GM18907 (cell line): ENCODE measurements around the gene PHYKPL.
"Not testable (repeated sequence)": the region's sequence is repeated elsewhere in the genome, so short reads cannot be mapped to it uniquely, and the experiment has no call there.

Experiments
- ATAC-seq: cut with Tn5 transposase; IDR thresholded peaks from one replicate; pipeline ENCODE4 v1.9.1; 2021; ENCODE audit warnings: mild to moderate bottlenecking, moderate library complexity; ENCODE audit not compliant: unreplicated experiment

Gene PHYKPL

DNA sequence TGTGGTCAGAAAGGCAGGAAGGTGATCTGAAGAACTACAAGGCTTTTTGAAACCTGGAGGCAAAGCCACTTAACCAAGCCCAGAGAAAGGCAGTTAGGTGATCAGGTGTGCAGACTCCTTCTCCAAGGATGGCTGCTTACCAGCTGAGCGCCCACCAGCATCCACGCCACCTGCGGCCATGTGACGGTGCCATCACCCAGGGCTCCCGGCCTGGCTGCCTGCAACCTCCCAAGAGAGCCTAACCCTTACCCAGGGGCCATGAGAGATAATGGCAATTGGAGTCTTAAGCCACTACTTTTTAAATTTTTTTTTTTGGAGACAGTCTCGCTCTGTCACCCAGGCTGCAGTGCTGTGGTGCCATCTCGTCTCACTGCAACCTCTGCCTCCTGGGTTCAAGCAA, 33.1 kb upstream of the PHYKPL start:
- ATAC-seq: no peak

DNA sequence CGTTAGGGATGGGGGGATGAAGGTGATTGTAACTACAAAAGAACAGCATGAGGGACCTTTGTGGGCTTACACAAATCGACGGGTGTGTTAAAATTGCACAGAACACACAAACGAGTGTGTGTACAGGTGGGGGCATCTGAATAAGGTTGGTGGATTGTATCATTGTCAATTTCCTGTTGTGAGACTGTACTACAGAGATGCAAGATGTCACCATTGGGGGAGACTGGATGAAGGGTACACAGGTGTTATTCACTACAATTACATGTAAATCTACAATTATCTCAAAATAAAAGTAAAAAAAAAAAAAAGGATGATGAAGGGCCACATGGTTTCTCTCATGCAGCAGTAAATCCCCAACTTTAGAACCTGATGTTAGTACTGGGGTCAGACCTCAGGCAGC, 31.4 kb upstream of the PHYKPL start:
- no peak for ATAC-seq

DNA sequence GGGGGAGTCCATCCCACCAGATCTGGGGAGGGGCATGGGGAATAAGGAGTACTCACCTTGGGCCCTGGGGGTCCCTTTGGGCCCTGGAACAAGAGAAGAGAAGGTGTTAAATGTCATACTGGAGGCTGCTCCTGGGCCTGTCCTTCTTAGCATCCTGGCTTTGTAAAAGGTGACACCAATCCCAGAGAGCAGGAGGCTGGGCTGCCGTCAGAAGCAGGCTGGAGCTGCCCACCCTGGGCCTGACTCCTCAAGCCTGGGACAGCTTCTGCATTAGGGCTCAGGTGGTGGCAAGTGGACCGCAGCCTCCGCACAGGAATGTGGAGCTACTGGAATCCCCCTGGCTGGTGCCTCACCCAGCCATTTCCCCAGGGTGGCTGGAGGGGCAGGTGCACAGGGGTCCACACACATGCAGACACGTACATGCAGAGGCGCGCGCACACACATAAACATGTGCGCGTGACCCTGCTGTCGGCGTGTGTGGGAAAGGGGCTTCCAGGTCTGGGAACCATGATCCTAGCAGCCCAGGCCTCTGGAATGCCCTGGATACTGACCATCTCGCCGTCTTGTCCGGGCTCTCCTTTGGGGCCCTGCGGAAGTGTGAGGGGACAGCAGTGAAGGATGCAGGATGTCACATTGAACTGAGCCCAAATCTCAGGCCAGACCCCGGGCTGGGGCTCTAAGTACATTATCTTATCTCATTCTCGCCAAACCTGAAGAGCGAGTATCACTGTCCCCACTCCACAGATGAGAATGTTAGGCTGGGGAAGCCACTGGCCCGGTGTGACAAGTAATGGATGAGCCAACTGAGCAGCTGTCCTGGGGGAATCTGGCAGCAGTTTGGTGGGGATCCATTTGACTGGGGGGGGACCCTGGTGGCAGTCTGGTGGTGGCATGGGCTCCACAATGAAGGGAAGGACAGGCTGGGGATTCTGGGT, 29.3 kb upstream of the PHYKPL start:
- ATAC-seq: no peak

DNA sequence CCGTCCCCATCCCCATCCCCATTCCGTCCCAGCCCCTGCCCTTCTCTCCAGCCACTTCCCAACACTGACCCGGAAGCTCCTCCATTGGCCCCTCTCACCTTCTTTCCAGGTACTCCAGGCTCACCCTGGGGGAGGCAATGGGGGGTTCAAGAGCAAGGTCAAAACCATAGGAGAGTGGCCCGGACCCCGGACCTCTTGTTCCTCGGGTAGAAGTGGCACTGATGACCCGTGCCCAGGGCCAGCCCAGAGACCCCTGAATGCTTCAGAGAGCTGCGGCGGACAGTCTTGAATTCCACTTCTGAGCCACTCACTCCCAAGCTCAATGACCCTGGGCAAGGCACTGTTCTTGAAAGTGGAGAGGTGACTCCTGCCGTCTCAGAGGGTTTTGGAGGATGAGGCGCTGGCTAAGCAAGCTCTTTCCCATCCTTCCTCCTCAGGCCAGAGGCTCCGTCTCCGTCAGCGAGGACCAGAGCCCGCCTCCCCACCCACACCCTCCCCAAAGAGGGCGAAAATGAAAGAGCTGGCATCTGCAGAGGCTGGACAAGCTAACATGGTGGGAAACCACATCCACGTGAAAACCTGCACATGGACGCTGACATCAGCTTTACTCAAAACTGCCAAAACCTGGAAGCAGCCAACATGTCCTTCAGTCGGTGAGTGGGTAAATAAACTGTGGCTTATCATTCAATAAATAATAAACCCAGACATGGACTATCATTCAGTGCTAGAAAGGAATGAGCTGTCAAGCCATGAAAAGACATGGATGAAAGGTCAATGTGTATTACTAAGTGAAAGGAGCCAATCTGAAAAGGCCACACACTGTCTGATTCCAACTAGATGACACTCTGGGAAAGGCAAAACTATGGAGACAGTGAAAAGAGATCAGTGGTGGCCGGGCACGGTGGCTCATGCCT, 27.3 kb upstream of the PHYKPL start:
- no peak for ATAC-seq

DNA sequence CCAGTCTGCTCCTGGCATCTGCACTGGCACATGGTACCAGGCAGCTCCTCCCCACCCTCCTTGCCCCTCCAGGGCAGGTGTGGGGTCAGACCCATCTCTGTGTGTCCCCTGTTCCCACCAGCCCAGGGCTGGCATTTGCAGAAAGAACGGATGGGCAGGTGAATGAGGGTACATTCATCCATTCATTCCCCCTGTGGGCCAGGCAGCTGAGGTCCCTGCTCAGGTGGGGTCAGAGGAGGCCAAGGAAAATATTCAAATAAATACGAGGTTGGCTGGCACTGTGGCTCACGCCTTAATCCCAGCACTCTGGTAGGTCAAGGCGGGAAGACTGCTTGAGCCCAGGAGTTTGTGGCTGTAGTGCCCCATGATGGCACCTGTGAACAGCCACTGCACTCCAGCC, 25.0 kb upstream of the PHYKPL start:
- no peak for ATAC-seq

DNA sequence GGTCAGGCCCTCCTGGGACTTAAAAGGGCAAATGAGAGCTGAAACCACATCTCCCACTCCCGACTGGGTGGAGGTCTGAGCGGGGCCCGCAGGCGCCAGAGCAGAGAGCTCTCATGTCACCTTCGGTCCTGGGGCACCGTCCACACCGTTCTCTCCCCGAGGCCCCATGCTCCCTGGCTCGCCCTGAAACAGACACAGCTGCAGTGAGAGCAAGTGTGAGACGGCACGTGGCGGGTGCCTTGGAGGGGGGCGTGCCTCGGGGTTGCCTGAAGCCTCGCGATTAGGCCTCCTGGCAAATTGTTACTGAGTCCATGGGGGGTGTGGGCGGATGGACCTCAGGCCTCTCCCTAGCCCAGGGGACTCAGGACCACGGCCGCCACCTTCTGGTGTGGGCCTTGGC, 24.1 kb upstream of the PHYKPL start:
- no peak for ATAC-seq

DNA sequence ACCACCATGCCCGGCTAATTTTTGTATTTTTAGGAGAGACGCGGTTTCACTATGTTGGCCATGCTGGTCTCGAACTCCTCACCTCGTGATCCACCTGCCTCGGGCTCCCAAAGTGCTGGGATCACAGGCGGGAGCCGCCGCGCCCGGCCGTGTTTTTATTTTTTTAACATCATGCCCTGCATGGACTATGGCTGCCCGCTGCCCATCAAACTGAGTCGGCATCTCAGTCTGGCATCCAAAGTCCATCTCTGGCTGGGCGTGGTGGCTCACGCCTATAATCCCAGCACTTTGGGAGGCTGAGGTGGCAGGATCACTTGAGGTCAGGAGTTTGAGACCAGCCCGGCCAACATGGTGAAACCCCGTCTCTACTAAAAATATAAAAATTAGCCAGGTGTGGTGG, 21.0 kb upstream of the PHYKPL start:
- not testable (repeated sequence) for ATAC-seq

DNA sequence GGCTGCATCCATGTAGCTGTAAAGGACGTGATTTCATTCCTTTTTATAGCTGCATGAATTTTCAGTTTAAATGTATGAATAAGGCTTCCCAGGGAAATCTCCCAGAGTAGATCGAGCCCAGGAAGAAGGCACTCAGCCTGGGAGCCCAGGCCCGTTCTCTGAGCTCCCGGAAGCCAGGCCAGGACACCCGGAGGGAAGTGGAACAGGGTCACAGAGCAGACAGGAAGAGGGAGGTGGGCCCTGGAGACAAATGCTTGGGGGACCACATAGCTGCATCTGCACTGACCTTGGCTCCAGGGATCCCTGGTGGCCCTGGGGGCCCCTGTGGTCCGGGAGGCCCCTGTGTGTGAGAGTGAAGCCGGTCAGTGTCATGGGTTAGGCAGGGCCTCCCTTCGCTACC, 19.7 kb upstream of the PHYKPL start:
- ATAC-seq: no peak

DNA sequence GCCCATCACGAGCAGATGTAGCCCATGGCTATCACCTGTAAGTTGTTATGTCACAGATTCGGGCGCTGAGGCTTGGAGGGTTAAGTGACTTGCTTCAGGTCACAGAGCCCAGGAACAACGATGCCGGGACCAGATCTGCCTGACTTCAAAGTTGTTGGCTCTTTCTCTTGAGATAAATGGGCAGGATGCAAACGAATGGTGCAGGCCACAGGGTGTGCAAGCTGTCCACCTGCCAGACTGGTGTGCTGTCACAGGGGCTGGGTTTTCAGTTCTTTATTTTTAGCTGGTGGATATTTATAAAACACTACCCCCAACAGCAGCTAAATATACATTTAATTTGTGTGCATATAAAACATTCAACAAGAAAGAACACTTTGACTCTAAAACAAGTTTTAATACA, 17.7 kb upstream of the PHYKPL start:
- no peak for ATAC-seq

DNA sequence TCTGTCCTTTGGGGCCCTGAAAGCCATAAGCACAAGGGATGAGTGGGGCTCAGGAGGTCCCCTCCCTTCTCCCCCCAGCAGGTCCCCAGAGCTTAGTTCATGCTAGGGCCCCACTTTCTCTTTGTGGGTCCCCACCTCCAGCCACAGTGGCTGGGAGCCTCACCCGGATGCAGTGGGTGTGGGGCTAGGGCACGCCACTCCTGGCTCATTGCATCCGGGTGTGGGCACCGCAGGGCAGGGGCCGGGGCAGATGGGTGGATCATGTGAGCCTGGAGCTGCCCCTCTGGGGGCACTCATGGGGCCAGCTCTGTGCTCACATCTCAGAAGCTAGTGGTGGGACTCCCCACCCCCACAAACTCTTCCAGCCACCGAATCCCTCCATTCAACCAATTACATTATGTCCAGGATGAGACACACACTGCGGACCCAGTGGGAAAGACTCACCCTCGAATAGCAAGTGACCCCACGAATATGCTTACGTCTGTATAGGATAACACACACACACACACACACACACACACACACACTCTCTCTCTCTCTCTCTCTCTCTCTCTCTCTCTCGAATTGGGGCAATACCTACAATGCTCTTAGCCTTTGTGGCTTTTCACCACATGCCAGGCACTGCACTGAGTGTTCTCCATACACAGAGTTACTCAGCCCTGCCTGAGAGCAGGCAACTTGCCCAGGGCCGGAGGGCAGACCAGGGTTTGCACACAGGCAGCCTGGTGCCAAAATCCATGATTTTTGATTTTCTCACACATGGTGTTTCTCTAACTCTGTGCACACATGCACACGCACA, 16.8 kb upstream of the PHYKPL start:
- no peak for ATAC-seq

DNA sequence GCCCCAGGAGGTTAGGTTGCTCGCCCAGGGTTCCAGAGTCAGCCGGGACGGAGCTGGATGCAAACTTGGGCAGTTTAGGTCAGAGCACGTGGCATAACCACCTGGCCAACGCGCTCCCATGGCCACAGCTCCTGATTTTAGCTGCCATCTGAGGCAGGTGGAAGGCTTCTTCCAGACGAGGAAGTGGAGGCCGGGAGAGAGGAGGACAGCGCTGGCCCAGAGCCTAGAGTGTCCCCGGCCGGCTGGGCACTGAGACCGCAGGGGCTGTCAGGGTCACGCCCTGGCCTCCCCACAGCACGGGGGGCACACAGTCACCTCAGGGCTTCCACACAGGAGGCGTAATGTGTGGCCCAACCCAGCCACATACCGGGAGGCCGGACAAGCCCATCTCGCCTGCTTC, 16.1 kb upstream of the PHYKPL start:
- ATAC-seq: no peak

DNA sequence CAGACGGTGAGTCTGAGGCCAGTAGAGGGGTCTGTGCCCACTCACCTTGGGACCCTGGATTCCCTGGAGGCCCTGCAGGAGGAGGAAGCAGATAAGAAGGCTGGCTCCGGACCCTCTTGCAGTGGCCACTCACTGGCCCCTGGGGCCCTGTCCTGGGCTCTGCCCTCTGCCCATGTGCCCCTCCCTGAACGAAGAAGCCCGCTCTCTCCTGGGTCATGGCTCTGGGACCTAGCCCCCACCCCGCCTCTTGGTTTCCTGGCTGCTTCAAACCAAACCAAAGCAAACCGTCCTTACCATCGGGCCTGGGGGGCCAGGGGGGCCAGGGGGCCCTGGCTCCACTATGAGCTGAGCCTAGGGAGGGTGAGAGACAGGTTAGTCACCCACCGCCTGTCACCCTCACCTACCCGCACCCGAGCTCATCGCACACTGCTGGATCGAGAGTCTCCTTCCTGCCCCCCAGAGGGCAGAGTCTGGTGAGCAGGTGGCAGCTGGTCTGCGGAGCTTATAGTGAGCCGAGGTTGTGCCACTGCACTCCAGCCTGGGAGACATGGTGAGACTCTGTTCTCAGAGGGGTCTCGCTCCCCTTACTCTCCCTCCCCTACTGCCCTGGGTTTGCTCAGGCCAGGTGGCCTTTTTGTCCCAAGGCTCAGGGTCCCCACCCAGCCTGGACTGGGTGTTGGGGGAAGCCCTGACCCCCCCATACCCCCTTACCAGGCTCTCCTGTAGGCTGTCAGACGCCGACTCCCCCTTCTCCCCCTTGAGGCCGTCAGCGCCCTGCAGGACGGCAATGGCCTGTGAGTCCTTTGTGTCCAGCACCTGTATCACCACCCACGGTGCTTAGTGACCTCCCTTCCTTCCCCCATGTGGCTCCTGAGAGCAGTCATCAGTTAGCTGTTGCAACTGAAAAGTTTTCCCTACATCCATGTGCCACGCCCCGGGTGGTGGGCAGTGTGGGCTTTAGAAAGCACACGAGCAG, 15.2 kb upstream of the PHYKPL start:
- ATAC-seq: no peak

DNA sequence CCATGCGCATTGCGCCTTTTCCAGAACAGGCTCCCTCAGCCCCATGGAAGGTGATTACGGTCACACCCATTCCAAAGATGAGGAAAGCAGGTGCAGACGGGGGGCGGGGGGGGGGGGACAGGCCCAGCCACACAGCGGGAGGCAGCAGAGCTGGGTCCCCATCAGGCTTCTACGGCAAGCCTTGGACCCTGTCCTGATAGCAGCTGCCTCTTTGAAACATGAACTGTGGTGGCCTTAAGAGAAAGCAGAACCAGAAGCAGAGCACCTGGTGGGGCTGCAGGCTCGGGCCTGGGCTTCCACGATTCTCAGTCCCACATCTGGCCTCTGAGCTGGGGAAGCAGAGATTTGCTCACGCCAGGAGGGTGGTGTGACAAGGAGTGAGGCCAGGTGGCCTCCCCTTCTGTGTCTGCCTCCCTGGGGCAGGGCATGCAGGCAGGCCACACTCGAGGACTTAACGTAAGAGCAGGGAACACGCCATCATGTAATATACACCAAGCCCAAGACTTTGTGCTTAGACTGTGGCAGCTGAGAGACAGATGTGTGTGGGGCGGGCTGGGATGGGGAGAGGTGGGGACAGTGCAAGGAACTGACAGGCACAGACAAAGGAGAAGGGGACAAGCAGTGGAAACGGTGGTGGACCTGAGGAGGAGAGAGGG, 14.2 kb upstream of the PHYKPL start:
- no peak for ATAC-seq

DNA sequence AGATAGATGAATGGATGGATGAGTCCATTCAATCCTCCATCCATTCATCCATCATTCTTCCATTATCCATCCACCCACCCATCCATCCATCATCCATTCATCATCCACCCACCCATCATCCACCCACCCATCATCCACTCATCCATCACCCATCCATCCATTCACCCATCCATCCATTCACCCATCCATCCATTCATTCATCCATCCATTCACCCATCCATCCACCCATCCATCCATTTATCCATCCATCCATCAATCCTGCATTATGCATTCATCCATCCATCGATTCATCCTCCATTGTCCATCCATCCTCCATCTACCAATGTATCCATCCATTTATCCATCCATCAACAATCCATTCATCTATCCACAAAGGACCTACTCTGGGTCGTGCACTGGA, 12.8 kb upstream of the PHYKPL start:
- no peak for ATAC-seq

DNA sequence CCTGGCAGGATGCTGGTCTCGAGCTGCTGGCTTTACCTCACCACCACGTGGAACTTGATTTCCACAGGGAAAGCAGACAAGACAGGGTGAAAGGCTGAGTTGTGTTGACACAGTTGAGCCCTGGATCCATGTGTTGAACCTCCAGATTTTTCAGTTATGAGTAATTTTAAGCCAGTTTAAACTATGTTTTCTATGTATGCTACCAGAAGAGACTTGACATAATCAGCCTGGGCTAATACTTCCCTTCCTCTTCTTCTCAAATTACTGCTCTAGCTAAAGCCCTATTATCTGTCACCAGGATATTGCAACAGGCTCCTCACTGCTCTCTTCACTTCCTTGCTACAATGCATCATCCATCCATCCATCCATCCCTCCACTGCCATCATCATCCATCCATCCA, 12.0 kb upstream of the PHYKPL start:
- no peak for ATAC-seq

DNA sequence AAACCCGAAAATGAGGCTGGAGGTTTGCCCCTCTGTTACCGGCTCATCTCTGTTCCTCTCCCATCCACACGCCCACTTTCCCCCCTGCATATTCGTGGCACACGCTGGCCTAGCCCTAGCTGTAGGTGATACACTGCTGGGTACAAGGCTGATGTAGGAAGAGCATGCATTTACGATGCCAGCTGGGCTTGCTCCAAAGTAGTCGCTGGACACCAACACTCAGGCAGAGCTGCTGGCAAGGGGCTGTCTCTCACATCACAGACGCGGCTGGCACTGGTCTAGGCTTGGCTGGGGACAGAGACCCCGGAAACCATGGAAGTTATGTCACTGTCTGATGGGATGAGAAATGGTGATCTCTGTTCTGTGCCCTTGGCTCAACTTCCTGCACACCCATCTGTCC, 9.8 kb upstream of the PHYKPL start:
- no peak for ATAC-seq

DNA sequence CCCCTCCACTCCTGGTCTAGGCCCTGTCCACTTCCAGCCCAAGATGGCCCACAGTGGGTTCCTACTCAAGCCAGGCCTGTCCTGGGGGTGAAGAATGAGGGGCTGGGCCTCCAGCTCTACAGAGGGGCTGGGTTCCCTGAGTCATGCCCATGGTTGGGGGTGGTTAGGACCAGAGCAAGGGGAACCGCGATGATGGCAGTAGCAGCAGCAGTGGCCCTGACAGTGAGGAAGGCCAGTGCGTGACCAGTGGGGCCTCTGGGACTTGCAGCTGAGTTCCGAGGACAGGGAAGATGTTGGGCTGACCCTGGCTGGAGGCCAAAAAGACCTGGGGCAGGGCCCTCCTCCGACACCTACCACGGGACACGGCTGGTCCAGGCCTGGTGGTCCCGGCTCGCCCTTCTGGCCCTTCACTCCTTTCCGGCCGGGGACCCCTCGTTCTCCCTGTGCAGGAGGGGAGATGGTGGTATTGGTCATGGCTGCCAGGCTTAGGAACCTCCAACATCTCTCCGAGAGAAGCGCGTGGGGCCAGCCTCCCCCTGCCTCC, 9.2 kb upstream of the PHYKPL start:
- no peak for ATAC-seq

DNA sequence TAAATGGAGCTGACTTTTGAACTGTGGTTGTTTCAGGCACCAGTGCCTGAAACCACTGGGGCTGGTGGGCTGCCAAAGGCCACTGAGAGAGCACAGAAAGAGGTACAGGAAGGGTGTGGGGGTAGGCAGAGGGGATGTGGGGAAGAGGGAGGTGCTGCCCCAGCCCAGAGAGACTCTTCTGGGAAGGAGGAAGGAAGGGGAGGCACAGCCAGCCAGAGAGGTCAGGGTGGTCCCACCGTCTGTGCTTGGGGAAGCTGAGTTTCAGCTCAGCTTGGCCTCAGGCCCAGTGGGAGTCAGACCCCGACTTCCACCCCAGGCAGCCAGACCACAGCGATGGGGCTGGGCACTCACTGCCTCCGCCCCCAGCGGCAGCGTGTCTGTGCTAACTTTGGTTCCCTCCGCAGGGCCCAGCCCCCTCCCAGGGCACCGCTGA, 8.6 kb upstream of the PHYKPL start:
- ATAC-seq: no peak

DNA sequence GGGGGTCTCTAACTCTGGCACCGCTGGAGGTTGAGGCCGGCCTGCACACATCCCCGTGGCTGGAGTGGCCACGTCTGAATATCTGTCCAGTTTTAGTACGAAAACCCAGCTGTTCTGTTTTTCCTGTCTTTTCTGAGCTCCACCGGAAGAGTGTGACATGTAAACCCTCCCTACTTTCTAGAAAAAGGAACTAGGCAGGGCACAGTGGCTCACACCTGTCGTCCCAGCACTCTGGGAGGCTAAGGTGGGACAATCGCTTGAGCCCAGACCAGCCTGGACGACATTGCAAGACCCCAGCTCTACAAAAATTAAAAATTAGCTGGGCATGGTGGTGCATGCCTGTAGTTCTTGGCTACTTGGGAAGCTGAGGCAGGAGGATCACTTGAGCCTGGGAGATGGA, 8.2 kb upstream of the PHYKPL start:
- ATAC-seq: no peak
